A204.1 (cell line): Measurements from ENCODE around the gene IL31.

Source experiments
- FAIRE-seq: peaks from 2 replicates; lab custom pipeline; 2012; peaks lifted over from hg19 to GRCh38; lab: Jason Lieb, UNC

Gene IL31

GRCh38 chr12:122127839-122128238, 46.2 kb downstream of the IL31 start:
- FAIRE-seq = no peak

- no peak for FAIRE-seq
Observed at GRCh38 chr12:122126713-122127597, 47.1 kb downstream of the IL31 start.

- no peak for FAIRE-seq
Observed at GRCh38 chr12:122126342-122126635, 47.7 kb downstream of the IL31 start.

GRCh38 chr12:122125452-122126341, 48.3 kb downstream of the IL31 start:
- no peak for FAIRE-seq

DNA sequence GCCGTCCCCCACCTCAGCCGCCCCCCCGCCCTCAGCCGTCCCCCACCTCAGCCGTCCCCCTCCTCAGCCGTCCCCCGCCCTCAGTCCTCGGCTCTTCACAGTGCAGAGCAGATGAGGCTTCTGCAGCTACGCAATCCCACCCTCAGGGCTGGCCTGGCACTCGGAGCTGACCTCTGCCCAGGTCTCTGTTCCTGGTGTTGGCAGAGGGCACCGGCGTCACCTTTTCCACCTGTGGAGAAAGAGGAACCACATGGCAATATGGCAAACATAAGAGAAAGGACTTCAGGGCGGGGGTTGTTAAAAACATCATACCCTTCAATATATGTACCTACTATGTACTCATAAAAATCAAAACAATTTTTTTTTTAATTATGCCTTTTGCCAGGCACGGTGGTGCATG, 49.7 kb downstream of the IL31 start:
- FAIRE-seq = no peak

GRCh38 chr12:122123761-122124145, 50.3 kb downstream of the IL31 start:
- no peak for FAIRE-seq

- no peak for FAIRE-seq
Observed at GRCh38 chr12:122123051-122123760, 50.8 kb downstream of the IL31 start.
